Ovary (tissue), 9 donors: ENCODE data around the gene PALS1. TPM values are rescaled to one million over a fixed set of nuclear protein-coding genes. Genes with fewer than 3 reads are reported as not detected.
A peak's percentile ranks its signal among the peaks of the same experiment; 100 is the strongest.

Experiments
- DNase-seq, 5 donors: peaks; one replicate each; pipeline ENCODE4 v3.0.0-alpha.2; 2019 to 2020
- H3K27ac ChIP-seq, 2 donors: fragments of 200-600 bp; one replicate each; pipeline versions ENCODE4 v1.5.1 to v1.8.0; 2019 to 2022
- H3K27me3 ChIP-seq: fragments of 200-600 bp; one replicate; pipeline ENCODE4 v1.8.0; 2022
- H3K36me3 ChIP-seq: fragments of 200-600 bp; sonication (generic); one replicate; pipeline ENCODE4 v1.5.1; 2019
- H3K4me1 ChIP-seq: one replicate; pipeline ENCODE4 v1.8.1; 2013; ENCODE audit warnings: mild to moderate bottlenecking, moderate library complexity; ENCODE audit not compliant: insufficient read depth
- H3K4me3 ChIP-seq: fragments of 200-600 bp; sonication (generic); one replicate; pipeline ENCODE4 v1.5.1; 2017
- H3K9me3 ChIP-seq, 2 donors: fragments of 200-600 bp in 1 of 2; sonication (generic) in 1 of 2; one replicate each; pipeline versions ENCODE4 v1.5.1 to v1.8.1; 2013 to 2019; ENCODE audit warnings: mild to moderate bottlenecking in 1 of 2, moderate library complexity in 1 of 2
- CTCF ChIP-seq, 3 donors: fragments of 450-650 bp in 2 of 3; fragments of 200-600 bp in 1 of 3; IDR thresholded peaks; one replicate each; pipeline versions ENCODE4 v1.5.1 to v1.8.0; 2016 to 2022; ENCODE audit warnings: antibody characterized with exemption in 3 of 3, mild to moderate bottlenecking in 1 of 3
- EP300 ChIP-seq: sonication (generic); formaldehyde crosslinking; IDR thresholded peaks from one replicate; pipeline ENCODE4 v1.6.1; 2017; ENCODE audit warnings: antibody characterized with exemption
- WGBS, 3 donors: extraction: QIAGEN DNeasy Blood & Tissue Kit in 1 of 3; methylation state at CpG; one replicate each; pipeline versions ENCODE4 v1.1.5 to v1.1.7; 2013 to 2017; 5-methylcytosine and 5-hydroxymethylcytosine counted together
- intact Hi-C, 4 donors: fragments of 100-400 bp; cut with DNase I; formaldehyde crosslinking; loops; one replicate each; pipeline versions ENCODE4 v1.11.0 to v1.15.1; 2022 to 2023
- polyA plus RNA-seq, 2 donors: library from polyadenylated mRNA; stranded (reverse); fragments of 200-250 nt in 1 of 2; fragments of 350-450 nt in 1 of 2; fragmentation: Illumina TruSeq in 1 of 2; extraction: RNeasy Lipid Tissue Mini Kit (QIAGEN cat#74804) in 1 of 2; gene quantifications; one replicate each; pipeline ENCODE4 v1.2.3, GENCODE V29; 2013 to 2014
- total RNA-seq, 7 donors: library from RNA; depleted of rRNA in 2 of 7; stranded (reverse); fragments of >200 nt in 2 of 7; fragmentation: NEBNext Ultra II Directional in 3 of 7; extraction: Animal tissue kit (Norgen Biotek cat#: 25700) in 3 of 7; gene quantifications; one replicate each; pipeline versions ENCODE4 v1.1.0 to v1.2.4, GENCODE V29; 2016 to 2023
- donor health status: DM: no; HTN: no; CAD: no; lungs with moderate emphysema.
- donor health status: DM: no; HTN: no; CAD: no.
- donor health status: Bipolar disorder and iron deficiency.
- donor health status: DM: yes; HTN: yes; CAD: no.
- donor health status: DM: no; HTN: no; CAD: no.
- donor health status: DM: yes; HTN: yes; CAD: no.

The PALS1 gene
- total and polyA plus RNA-seq, 9 donors: 4.9 to 15.7 (median 12.2) TPM

GRCh38 chr14:67285876-67286452, 44.7 kb downstream of the PALS1 start:
- intact Hi-C loops: loop anchor here (5.0 to 10.0 kb wide), 3 partner anchors 114 to 121 kb away; no protein-coding TSS in a partner anchor
- TF ChIP-seq EP300 (no peak), CTCF (IDR thresholded peaks at IDR 0.05) (peak; percentile 25 to 41 (median 31))
- no peak overlapping the region for H3K4me3 ChIP-seq
- H3K27ac ChIP-seq: no peak overlapping the region
- H3K27me3 ChIP-seq: no peaks in the 10 kb centered on the region
- H3K9me3 ChIP-seq: no peaks in the 10 kb centered on the region
- no peaks in the 10 kb centered on the region for H3K36me3 ChIP-seq
- WGBS, 3 donors: 27 to 42% (median 37%) methylated on average over 2 of the region's 2 CpGs
- DNase-seq: no peak
- no peaks in the 10 kb centered on the region for H3K4me1 ChIP-seq

Other genes with a start within 250 kb of the PALS1 start
- under 1 TPM in 3 of 7 donors, not detected in 4; 0.25 to 0.40 (median 0.31) TPM for gene GARIN2, start 52.0 kb upstream of the PALS1 start, total RNA-seq
- gene GARIN2, start 52.0 kb upstream of the PALS1 start, polyA plus RNA-seq: under 1 TPM in 1 of 2 donors, not detected in 1; 0.67 TPM
- 10 to 100 TPM; 30.7 to 54.1 (median 35.4) TPM for gene ATP6V1D, start 118.4 kb downstream of the PALS1 start, total RNA-seq
- gene ATP6V1D, start 118.4 kb downstream of the PALS1 start, polyA plus RNA-seq: 10 to 100 TPM; 21.5 to 77.1 TPM
- 10 to 100 TPM; 28.0 to 63.8 (median 49.1) TPM for gene EIF2S1, start 118.9 kb downstream of the PALS1 start, total RNA-seq
- gene EIF2S1, start 118.9 kb downstream of the PALS1 start, polyA plus RNA-seq: 100 to 1,000 TPM in 1 of 2 donors, 10 to 100 TPM in 1; 35.7 to 102 TPM
- gene PLEK2, start 170.7 kb downstream of the PALS1 start, total RNA-seq: 1 to 10 TPM in 3 of 7 donors, under 1 TPM in 2, not detected in 2; 0.43 to 2.8 (median 1.9) TPM
- 100 to 1,000 TPM in 1 of 2 donors, 1 to 10 TPM in 1; 1.9 to 130 TPM for gene PLEK2, start 170.7 kb downstream of the PALS1 start, polyA plus RNA-seq
- gene TMEM229B, start 247.3 kb downstream of the PALS1 start, total RNA-seq: 1 to 10 TPM; 1.2 to 4.6 (median 2.9) TPM
- 10 to 100 TPM in 1 of 2 donors, 1 to 10 TPM in 1; 2.1 to 11.9 TPM for gene TMEM229B, start 247.3 kb downstream of the PALS1 start, polyA plus RNA-seq